NCI-H2227 (cell line): ENCODE results near the gene FLNC.

ENCODE experiments used
- DNase-seq: peaks from one replicate; lab custom pipeline; 2025; ENCODE audit not compliant: unreplicated experiment; lab: John Stamatoyannopoulos, UW

FLNC gene

DNA sequence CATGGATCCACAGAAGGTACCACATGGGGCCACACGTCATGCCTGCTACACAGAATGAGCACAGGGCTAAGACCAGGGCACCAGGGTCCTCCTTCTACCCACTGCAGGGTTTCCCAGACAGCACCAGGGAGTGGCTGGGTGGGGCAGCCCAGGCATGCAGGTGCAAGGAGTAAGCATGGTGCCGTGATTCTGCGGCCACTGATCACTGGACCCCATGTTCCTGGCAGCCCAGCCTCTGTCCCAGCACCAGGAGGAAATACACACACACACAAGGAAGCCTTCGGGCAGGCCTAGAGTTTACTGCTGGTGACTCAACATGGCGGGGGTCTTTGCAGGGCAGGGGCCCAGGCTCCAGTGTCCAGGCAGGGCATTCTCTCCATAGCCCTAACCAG is 46.4 kb downstream of the FLNC start:
- no peak for DNase-seq

- DNase-seq: no peak
Observed at GRCh38 chr7:128876978-128877755, 47.0 kb downstream of the FLNC start.

DNA sequence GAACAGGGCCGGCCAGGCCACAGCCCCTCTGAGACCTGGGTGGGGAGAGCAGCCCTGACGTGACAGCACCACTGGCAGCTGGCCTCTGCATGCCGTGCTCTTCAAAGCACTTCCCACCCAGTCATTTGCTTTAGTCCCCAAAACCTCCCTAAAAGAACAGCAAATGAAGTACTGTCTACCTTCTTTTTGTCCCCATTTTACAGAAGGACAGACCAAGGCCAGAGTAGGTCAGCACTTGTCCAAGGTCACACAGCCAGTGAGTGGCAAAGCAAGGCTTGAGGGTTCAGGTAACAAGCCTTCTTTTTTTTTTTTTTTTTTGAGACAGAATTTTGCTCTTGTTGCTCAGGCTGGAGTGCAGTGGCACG is 47.5 kb downstream of the FLNC start:
- no peak for DNase-seq

DNA sequence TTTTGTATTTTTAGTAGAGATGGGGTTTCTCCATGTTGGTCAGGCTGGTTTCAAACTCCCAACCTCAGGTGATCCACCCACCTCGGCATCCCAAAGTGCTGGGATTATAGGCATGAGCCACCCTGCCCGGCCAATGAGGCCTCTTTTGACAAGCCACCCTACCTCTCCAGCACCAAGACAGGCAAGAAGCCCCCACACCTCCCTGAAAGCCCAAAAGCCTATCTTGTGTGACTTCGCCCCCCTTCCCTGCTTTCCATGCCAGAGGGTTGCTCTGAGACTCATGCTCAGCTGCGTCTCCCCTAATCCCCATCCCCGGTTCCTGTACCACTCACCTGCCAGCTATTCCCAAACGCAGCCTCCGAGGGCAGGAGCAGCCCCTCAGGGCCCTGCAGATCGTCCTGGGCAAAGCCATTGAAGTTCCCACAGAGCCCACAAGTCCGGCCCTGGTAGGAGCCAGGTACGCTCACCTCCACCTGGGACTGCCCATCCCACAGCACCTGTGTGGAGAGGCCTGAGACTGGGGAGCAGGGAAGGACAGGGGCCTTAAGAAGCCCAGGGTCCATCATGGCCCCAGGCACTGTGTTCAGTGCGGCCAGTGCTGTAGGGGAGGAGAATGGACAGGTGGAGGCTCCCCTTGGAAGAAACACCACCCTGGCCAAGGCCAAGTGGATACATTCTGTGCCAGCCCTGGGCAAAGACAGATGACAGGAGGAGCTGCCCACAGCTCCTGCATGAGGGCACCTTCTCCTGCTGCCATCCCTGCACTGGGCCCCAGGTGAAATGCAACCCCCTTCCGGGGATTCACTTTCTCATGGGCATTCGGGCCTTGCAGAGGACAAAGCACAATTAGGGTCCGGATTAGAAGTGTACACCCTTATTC is 48.3 kb downstream of the FLNC start:
- no peak for DNase-seq

DNA sequence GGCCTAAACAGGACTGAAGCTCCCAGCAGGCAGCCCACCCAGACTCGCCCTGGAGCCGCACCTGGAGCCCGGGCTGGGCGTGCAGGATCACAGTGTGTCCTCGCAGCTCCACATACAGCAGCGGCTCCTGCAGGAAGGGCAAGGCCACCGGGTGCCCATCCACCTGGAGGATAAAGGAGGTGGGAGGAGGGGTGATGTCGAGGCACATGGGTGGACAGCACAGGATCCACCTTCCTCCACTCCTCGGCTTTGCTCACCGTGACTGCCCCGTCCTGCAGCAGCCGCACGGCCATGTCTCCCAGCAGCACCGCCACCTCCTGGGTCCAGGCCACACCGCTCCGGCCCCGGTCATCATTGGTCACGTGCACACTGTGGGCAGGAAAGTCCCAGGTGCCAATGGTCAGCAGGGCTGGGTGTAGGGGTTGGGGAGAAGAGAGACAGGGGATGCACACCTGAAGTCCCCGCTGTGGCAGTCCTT is 49.3 kb downstream of the FLNC start:
- no peak for DNase-seq

DNA sequence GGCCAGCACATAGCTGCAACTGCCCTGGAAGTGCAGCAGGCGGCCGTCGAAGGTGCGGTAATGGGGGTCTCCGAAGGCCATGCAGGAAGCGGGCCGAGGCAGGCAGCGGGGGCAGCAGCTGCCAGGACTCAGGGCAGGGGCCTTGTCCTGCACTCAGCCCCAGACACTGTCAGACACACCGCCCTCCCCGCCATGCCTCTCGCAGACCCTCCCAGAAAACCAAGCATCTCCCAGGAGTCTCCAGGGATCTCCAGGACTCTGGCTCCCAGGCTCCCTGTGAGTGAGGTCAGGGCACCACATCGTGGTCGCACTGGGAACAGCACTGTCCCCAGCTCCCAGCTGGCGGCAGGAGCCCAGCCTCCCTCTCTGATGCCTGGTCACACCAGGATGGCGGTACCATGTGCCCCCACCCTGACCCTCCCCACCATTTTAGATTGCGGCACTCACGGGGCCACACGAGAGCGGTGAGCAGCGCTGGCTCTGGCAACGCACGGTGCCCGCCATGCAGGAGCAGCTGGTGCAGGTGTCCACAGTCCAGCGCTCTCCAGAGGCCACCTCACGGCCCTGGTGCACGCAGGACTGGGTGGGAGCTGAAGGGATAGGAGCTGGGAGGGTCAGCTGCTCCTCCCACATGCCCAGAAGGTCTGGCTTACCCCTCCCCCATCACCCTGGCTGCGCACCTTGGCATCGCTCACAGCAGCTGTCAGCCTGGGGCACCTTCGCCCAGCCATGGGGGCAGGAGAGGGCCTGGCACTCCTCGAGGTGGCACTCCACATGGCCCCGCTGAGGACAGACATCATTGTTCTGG is 49.9 kb downstream of the FLNC start:
- DNase-seq: peak; percentile 86

DNA sequence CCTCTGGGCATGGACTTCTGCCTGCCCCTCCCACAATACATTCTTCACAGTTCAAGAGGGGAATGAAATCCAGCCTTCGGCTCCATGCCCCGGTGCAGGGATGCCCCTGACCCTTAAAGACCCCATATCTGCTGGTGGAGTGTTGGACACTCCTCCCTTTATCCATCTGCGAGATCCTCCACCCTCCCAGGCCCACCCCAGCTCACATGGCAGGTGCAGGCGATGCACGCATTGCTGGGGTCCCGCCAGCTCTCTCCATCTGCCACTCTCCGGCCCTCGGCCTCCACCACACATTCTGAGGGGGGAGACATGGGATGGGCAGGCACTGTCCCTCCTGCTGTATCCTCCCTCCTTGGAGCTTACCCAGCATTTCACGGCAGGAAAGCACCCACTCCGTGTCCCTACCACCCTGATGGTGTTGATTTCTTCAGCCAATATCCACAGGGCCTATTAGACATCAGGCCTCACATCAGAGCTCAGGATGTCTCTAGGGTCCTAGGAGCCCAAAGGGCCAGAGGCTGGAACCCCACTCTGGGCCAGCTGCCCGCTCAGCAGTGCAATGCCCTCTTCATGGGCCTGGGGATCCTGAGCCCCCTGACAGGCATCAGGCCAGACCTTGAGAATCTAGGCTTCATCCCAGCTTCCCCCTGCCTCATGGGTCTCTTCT is 50.7 kb downstream of the FLNC start:
- DNase-seq: no peak

DNA sequence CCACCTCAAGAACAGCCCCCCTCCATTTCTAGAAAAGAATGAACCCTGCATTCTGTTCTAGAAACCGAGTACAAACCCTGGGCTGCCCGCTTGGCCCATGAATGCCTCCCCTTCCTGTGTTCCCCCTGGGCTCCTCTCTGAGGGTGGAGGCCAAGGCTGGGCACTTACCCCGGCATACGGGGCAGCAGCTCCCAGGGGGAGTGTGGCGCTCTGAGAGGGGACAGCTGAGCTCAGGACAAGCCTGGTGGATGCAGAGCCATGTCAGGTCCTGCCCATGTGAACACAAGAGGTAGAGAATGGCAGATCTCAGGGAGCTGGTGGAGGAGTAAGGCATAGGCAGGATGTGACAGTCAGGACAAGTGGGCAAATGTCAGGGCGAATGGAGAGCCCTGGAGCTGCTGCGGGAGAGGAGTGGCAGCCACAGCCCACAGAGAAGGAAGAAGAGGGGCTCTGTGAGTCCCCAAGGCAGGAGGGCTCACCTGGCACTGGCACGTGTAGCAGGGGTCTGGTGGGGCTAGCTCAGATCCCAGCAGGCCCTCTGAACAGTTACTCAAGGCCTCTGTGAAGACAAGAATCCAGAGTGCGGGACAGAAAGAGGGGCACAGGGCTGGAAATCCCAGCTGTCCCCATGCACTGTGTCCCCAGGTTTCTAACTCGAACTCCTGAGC is 51.4 kb downstream of the FLNC start:
- no peak for DNase-seq

GRCh38 chr7:128882134-128882533 is 51.9 kb downstream of the FLNC start:
- DNase-seq: no peak

- peak; percentile 88 for DNase-seq
Observed at GRCh38 chr7:128883622-128884448, 53.6 kb downstream of the FLNC start.

DNA sequence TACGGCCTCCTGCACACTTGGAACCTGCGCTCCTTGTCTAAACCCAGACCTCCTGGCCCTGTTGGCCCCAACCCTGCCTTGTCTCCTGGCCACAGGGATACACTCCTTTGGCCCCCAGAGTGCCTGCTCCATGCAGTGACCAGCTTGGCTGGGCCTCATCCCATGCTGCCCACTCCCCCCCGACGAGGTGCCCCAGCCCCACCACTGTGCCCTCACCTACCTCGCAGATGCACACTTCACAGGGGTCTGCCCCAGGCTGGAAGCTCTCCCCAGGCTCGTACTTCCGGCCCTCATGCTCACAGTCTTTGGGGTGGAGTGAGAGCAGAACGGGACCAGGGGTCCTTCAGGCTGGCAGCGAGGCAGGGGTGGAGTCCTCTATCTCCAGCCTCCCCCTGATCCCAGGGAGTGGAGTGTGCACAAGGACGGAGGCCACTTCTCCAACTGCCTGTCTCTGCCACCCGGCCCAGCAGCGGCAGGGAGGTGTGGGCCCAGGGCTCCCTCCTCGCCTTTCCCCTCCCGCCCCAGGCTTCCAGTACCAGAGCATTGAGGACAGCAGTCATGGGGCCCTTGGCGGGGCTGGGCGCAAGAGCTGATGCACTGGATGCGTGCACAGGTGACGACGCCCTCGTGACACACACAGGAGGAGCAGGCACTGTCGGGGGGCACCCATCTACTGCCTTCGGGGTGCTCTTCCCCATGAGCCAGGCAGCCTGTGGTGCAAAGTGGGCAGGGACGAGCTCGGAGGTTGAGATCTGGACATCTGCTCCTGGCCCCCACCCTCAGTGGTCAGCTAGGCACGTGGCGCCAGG is 54.6 kb downstream of the FLNC start:
- DNase-seq: no peak

- no peak for DNase-seq
Observed at GRCh38 chr7:128885370-128886187, 55.4 kb downstream of the FLNC start.

GRCh38 chr7:128886391-128887168 is 56.4 kb downstream of the FLNC start:
- no peak for DNase-seq

- peak; percentile 21 for DNase-seq
Observed at GRCh38 chr7:128887169-128888038, 57.2 kb downstream of the FLNC start.

GRCh38 chr7:128888039-128888755 is 58.0 kb downstream of the FLNC start:
- no peak for DNase-seq
